ENCODE data around the gene OR5D14. TPM values are rescaled to one million over a fixed set of nuclear protein-coding genes. Genes with fewer than 3 reads are reported as not detected.

Gene OR5D14
- not detected in 2 replicates for total RNA-seq
- long read RNA-seq, result 0 reads

- Mint-ChIP-seq H3K9me3 (ENCODE audit: unreplicated experiment) (peaks cover 39% of the 10 kb centered on the region), H3K36me3 (ENCODE audit: unreplicated experiment) (no peaks in the 10 kb centered on the region), H3K4me1 (ENCODE audit: unreplicated experiment) (no peaks in the 10 kb centered on the region), H3K27ac (ENCODE audit: unreplicated experiment) (no peak within 1 kb of the TSS), H3K27me3 (ENCODE audit: unreplicated experiment) (no peaks in the 10 kb centered on the region), H3K4me3 (ENCODE audit: unreplicated experiment) (no peak within 1 kb of the TSS)
- DNase-seq (ENCODE audit: extremely low spot score, unreplicated experiment), result no peak
- no peak for TF ChIP-seq CTCF (IDR thresholded peaks at IDR 0.05)
These were observed at the start of gene OR5D14 for GRCh38 chr11:55795256-55795655. TSS of gene OR5D14 (plus strand) at chr11:55795556. CDS start at chr11:55795556, 0 bp downstream.

- DNase-seq (ENCODE audit: extremely low spot score, unreplicated experiment), result no peak
- H3K27ac Mint-ChIP-seq (ENCODE audit: unreplicated experiment), result no peak within 1 kb of the TSS
- no peaks in the 10 kb centered on the region for H3K27me3 Mint-ChIP-seq (ENCODE audit: unreplicated experiment)
- no peaks in the 10 kb centered on the region for H3K36me3 Mint-ChIP-seq (ENCODE audit: unreplicated experiment)
- no peak for TF ChIP-seq CTCF (IDR thresholded peaks at IDR 0.05)
- no peak within 1 kb of the TSS for H3K4me3 Mint-ChIP-seq (ENCODE audit: unreplicated experiment)
- no peaks in the 10 kb centered on the region for H3K4me1 Mint-ChIP-seq (ENCODE audit: unreplicated experiment)
- peaks cover 39% of the 10 kb centered on the region for H3K9me3 Mint-ChIP-seq (ENCODE audit: unreplicated experiment)
These were observed 22.2 kb upstream of the OR5D14 start, which contains the start of gene OR5D13 for GRCh38 chr11:55773138-55773537. TSS of gene OR5D13 (plus strand) at chr11:55773438. CDS start at chr11:55773438, 0 bp downstream.

- TF ChIP-seq CTCF (IDR thresholded peaks at IDR 0.05), result no peak
- H3K4me1 Mint-ChIP-seq (ENCODE audit: unreplicated experiment), result no peaks in the 10 kb centered on the region
- no peaks in the 10 kb centered on the region for H3K36me3 Mint-ChIP-seq (ENCODE audit: unreplicated experiment)
- DNase-seq (ENCODE audit: extremely low spot score, unreplicated experiment), result no peak
- no peak overlapping the region for H3K4me3 Mint-ChIP-seq (ENCODE audit: unreplicated experiment)
- H3K27ac Mint-ChIP-seq (ENCODE audit: unreplicated experiment), result no peak overlapping the region
- H3K27me3 Mint-ChIP-seq (ENCODE audit: unreplicated experiment), result no peaks in the 10 kb centered on the region
- H3K9me3 Mint-ChIP-seq (ENCODE audit: unreplicated experiment), result peaks cover 39% of the 10 kb centered on the region
These were observed 3.8 kb upstream of the OR5D14 start for GRCh38 chr11:55791606-55792005.

GRCh38 chr11:55793321-55793720 lies 2.0 kb upstream of the OR5D14 start:
- H3K4me1 Mint-ChIP-seq (ENCODE audit: unreplicated experiment), result no peaks in the 10 kb centered on the region
- no peak overlapping the region for H3K4me3 Mint-ChIP-seq (ENCODE audit: unreplicated experiment)
- H3K36me3 Mint-ChIP-seq (ENCODE audit: unreplicated experiment), result no peaks in the 10 kb centered on the region
- H3K9me3 Mint-ChIP-seq (ENCODE audit: unreplicated experiment), result peaks cover 26% of the 10 kb centered on the region
- TF ChIP-seq CTCF (IDR thresholded peaks at IDR 0.05), result no peak
- H3K27ac Mint-ChIP-seq (ENCODE audit: unreplicated experiment), result no peak overlapping the region
- DNase-seq (ENCODE audit: extremely low spot score, unreplicated experiment), result no peak
- H3K27me3 Mint-ChIP-seq (ENCODE audit: unreplicated experiment), result no peaks in the 10 kb centered on the region

GRCh38 chr11:55806248-55806647 lies 10.9 kb downstream of the OR5D14 start:
- Mint-ChIP-seq H3K27me3 (ENCODE audit: unreplicated experiment) (no peaks in the 10 kb centered on the region), H3K9me3 (ENCODE audit: unreplicated experiment) (peaks cover 35% of the 10 kb centered on the region), H3K27ac (ENCODE audit: unreplicated experiment) (no peak overlapping the region), H3K4me3 (ENCODE audit: unreplicated experiment) (no peak overlapping the region), H3K36me3 (ENCODE audit: unreplicated experiment) (no peaks in the 10 kb centered on the region), H3K4me1 (ENCODE audit: unreplicated experiment) (no peaks in the 10 kb centered on the region)
- no peak for TF ChIP-seq CTCF (IDR thresholded peaks at IDR 0.05)
- no peak for DNase-seq (ENCODE audit: extremely low spot score, unreplicated experiment)
